ENCODE data around the gene RASGEF1B.

DNA sequence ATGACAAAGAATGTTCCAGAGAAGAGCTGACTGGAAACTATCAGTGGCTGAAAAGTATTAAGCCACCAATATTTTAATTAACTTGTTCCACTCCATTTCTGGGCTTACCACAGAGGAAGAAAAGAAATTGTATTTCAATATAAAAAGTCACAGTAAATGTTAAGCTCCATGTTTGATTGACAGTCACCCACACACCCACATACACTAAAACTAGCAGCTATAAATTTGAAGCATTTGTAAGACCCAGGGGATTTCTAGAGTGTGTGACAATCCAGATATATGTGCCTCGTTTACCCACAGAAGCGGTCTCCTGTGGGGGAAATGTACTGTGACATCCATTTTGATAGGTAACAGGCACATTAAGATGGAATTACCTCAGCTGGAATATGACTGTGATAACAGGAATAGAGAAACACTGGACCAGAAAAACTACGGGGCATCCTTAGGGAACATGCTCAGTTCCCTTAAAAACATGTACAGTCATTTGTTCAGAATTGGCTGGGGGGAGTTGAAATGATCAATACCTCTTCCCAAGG is 39.0 kb upstream of the RASGEF1B start:
- TF ChIP-seq, protein P1, sequence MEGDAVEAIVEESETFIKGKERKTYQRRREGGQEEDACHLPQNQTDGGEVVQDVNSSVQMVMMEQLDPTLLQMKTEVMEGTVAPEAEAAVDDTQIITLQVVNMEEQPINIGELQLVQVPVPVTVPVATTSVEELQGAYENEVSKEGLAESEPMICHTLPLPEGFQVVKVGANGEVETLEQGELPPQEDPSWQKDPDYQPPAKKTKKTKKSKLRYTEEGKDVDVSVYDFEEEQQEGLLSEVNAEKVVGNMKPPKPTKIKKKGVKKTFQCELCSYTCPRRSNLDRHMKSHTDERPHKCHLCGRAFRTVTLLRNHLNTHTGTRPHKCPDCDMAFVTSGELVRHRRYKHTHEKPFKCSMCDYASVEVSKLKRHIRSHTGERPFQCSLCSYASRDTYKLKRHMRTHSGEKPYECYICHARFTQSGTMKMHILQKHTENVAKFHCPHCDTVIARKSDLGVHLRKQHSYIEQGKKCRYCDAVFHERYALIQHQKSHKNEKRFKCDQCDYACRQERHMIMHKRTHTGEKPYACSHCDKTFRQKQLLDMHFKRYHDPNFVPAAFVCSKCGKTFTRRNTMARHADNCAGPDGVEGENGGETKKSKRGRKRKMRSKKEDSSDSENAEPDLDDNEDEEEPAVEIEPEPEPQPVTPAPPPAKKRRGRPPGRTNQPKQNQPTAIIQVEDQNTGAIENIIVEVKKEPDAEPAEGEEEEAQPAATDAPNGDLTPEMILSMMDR (IDR thresholded peaks at IDR 0.05), result no peak
- no peak for TF ChIP-seq POLR2A (IDR thresholded peaks at IDR 0.05)

Measured in body of pancreas (tissue), 4 donors.